ENCODE measurements around the gene JDP2.

DNA sequence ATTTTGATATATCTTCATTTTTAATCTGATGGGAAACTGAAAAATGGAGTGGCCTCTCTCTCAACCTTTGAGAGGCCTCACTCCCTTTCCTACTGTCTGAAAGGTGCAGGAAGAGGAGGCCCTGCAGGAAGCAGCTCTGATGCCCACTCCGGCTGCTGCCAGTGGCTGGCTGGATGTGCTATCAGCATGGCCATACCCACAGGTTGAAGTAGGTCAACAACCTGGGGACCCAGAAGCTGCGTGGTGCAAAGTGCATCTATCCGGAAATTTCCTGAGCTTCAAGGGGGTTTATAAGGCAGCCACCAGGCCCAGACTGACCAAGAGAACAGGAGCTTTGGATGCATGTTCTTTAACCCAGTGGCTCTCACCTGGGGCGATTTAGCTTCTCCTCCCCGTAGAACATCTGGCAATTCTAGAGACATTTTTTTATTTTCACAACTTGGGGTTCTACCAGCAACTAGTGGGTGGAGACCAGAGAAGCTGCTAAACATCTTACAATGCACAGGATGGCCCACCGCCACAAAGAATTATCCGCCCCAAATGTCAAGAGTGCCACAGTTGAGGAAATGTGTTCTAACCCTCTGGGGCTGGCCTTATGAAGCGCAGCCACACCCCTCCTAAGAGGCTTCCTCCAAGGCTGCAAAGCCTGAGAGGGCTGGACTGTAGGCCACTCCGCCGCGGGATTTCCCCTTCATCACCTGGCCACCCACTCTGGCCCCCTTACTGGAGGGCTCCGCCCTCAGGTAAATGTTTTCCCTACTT is 86.3 kb downstream of the JDP2 start:
- no peak for TF ChIP-seq ZNF416 (CRISPR knock-in tag; IDR thresholded peaks at IDR 0.05)
- TF ChIP-seq, protein P1, sequence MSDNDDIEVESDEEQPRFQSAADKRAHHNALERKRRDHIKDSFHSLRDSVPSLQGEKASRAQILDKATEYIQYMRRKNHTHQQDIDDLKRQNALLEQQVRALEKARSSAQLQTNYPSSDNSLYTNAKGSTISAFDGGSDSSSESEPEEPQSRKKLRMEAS (CRISPR knock-in tag; IDR thresholded peaks at IDR 0.05) = no peak
- TF ChIP-seq ZNF232 (CRISPR knock-in tag; IDR thresholded peaks at IDR 0.05) = no peak
- TF ChIP-seq, protein P2, sequence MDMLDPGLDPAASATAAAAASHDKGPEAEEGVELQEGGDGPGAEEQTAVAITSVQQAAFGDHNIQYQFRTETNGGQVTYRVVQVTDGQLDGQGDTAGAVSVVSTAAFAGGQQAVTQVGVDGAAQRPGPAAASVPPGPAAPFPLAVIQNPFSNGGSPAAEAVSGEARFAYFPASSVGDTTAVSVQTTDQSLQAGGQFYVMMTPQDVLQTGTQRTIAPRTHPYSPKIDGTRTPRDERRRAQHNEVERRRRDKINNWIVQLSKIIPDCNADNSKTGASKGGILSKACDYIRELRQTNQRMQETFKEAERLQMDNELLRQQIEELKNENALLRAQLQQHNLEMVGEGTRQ (CRISPR knock-in tag; IDR thresholded peaks at IDR 0.05) = no peak
- TF ChIP-seq, protein P3, sequence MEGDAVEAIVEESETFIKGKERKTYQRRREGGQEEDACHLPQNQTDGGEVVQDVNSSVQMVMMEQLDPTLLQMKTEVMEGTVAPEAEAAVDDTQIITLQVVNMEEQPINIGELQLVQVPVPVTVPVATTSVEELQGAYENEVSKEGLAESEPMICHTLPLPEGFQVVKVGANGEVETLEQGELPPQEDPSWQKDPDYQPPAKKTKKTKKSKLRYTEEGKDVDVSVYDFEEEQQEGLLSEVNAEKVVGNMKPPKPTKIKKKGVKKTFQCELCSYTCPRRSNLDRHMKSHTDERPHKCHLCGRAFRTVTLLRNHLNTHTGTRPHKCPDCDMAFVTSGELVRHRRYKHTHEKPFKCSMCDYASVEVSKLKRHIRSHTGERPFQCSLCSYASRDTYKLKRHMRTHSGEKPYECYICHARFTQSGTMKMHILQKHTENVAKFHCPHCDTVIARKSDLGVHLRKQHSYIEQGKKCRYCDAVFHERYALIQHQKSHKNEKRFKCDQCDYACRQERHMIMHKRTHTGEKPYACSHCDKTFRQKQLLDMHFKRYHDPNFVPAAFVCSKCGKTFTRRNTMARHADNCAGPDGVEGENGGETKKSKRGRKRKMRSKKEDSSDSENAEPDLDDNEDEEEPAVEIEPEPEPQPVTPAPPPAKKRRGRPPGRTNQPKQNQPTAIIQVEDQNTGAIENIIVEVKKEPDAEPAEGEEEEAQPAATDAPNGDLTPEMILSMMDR (IDR thresholded peaks at IDR 0.05) = no peak
- TF ChIP-seq CREB1 (CRISPR knock-in tag; IDR thresholded peaks at IDR 0.05) = no peak
- TF ChIP-seq, protein P4, sequence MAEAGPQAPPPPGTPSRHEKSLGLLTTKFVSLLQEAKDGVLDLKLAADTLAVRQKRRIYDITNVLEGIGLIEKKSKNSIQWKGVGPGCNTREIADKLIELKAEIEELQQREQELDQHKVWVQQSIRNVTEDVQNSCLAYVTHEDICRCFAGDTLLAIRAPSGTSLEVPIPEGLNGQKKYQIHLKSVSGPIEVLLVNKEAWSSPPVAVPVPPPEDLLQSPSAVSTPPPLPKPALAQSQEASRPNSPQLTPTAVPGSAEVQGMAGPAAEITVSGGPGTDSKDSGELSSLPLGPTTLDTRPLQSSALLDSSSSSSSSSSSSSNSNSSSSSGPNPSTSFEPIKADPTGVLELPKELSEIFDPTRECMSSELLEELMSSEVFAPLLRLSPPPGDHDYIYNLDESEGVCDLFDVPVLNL (CRISPR knock-in tag; IDR thresholded peaks at IDR 0.05; ENCODE audit: borderline replicate concordance, low read depth) = no peak
- TF ChIP-seq, protein P5, sequence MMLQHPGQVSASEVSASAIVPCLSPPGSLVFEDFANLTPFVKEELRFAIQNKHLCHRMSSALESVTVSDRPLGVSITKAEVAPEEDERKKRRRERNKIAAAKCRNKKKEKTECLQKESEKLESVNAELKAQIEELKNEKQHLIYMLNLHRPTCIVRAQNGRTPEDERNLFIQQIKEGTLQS (CRISPR knock-in tag; conservative IDR thresholded peaks at IDR 0.05) = no peak
- no peak for TF ChIP-seq NFE2L1 (CRISPR knock-in tag; IDR thresholded peaks at IDR 0.05)
